ENCODE measurements around the gene DENND1A. TPM values are rescaled to one million over a fixed set of nuclear protein-coding genes. Genes with fewer than 3 reads are reported as not detected.

The DENND1A gene
- total and polyA plus RNA-seq, 4 donors: 13.4 to 30.5 (median 28.3) TPM

DNA sequence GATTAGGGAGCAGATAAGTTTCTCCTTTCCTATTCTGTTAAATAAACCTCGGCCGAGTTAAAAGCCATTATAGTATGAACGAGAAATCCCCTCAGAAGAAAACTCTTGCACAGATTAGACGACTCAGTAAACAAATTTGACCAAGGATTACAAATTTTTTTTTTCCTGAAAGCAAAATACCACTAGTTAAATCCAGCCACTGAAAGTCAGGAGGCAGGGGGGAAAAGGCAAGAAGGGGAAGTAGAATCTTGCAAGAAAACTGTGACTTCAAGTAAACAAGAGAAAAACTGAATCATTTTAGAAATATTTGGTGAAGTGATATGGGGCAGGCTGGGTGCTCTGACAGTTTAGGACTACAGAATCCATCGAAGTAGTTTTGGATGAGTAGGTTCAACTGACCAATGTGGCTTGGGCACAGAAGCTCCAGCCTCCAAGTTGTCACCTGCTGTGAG lies 251.0 kb downstream of the DENND1A start:
- H3K9me3 ChIP-seq (ENCODE audit: control insufficient read depth, insufficient read depth, low read length): no peaks in the 10 kb centered on the region
- WGBS (ENCODE audit: insufficient coverage): 91% methylated on average over 1 of the region's 5 CpGs
- peaks cover 13% of the 10 kb centered on the region for H3K4me1 ChIP-seq (ENCODE audit: control insufficient read depth, insufficient read depth, low read length)
- H3K36me3 ChIP-seq (ENCODE audit: control insufficient read depth, insufficient read depth, low read length): no peaks in the 10 kb centered on the region
- DNase-seq (ENCODE audit: low read depth in 4 of 6, low spot score in 6 of 6): no peak
- H3K27ac ChIP-seq (ENCODE audit: low read depth, low read length): no peak overlapping the region
- no peak overlapping the region for H3K4me3 ChIP-seq (ENCODE audit: low read depth, low read length)
- H3K27me3 ChIP-seq (ENCODE audit: control insufficient read depth, insufficient read depth, low read length): no peaks in the 10 kb centered on the region

DNA sequence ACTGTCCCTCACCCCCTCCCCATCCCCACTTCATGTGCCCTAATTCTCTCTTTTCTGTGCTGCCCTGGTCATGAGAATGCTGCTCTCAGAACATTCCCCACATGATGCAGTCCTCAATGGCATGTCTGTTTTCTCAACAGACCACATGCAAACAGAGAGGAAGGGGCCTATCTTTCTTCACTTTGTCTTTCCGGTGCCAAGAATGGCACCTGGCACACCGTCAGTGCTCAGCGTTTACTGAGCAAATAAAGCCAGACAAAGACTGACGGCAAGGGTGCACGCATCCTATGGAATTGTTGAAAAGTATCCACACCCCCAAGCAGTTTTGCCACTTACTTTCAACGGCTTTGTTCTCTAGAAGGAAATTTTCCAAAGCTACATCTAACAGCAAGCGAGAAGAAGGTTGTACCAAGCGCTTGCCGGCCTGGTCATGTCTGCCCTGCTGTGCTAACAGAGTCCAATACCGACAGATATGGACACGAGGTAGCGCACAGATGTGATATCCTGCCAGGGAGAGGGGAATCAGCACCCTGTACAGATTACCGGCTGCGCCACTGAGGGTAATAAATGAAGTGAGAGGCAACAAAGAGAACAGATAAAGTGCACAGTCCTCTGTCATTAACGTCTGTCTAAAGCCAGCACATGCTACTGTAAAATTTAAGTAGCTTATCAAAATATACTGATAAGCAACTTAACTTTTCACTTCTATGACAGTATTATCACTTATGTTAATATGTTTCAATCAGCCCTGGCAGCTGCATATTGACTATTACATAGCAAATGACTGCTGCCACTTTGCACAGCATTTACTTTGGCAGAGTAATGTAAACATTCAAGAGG lies 251.7 kb downstream of the DENND1A start:
- DNase-seq (ENCODE audit: low read depth in 4 of 6, low spot score in 6 of 6): peak in 2 of 6 donors; percentile 30 to 40
- WGBS (ENCODE audit: insufficient coverage): 75% methylated on average over 10 of the region's 15 CpGs
- H3K9me3 ChIP-seq (ENCODE audit: control insufficient read depth, insufficient read depth, low read length): no peaks in the 10 kb centered on the region
- no peak overlapping the region for H3K27ac ChIP-seq (ENCODE audit: low read depth, low read length)
- H3K4me3 ChIP-seq (ENCODE audit: low read depth, low read length): no peak overlapping the region
- no peaks in the 10 kb centered on the region for H3K27me3 ChIP-seq (ENCODE audit: control insufficient read depth, insufficient read depth, low read length)
- peaks cover 13% of the 10 kb centered on the region for H3K4me1 ChIP-seq (ENCODE audit: control insufficient read depth, insufficient read depth, low read length)
- no peaks in the 10 kb centered on the region for H3K36me3 ChIP-seq (ENCODE audit: control insufficient read depth, insufficient read depth, low read length)

DNA sequence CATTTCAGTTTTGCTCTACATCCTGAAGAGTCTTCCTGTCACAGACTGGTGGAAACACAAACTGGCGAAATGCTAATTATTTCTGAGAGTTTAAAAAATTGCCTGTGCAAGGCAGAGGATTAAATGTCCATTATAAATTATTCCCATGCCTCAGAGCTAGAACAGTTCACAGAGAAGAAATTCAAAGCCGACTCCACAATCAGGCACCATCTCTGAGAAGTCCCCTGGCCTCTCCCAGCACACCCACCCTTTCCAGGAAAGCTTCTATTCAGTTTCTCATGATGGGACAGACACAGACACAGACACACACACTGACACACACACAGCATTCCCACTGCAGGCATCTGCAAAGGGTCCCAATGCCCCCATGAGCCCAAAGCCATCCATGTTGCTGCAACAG lies 253.1 kb downstream of the DENND1A start:
- Histone ChIP-seq H3K27ac (ENCODE audit: low read depth, low read length) (no peak overlapping the region), H3K4me3 (ENCODE audit: low read depth, low read length) (no peak overlapping the region), H3K27me3 (ENCODE audit: control insufficient read depth, insufficient read depth, low read length) (no peaks in the 10 kb centered on the region), H3K36me3 (ENCODE audit: control insufficient read depth, insufficient read depth, low read length) (no peaks in the 10 kb centered on the region), H3K4me1 (ENCODE audit: control insufficient read depth, insufficient read depth, low read length) (peaks cover 13% of the 10 kb centered on the region), H3K9me3 (ENCODE audit: control insufficient read depth, insufficient read depth, low read length) (no peaks in the 10 kb centered on the region)
- peak in 1 of 6 donors; percentile 14 for DNase-seq (ENCODE audit: low read depth in 4 of 6, low spot score in 6 of 6)
- 64% methylated on average over 1 of the region's 2 CpGs for WGBS (ENCODE audit: insufficient coverage)

DNA sequence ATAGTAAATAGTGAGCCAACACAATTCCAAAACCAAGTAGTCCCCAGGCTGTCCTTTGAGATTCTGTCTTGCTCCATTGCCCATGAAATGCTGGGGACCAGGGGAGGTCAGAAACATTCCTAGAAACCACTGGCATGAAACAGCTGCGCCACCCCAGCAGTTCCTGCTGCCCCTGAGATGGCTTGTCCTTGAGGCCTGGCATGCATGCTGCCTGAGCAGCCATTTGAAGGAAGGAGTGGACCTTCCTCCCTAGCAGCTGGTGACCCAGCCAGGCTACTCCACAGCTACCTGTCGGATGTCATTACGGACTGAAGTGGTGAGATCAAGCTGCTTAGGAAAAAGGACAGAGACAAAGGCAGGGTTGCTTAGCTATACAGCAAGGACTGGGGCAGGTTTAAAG lies 260.6 kb downstream of the DENND1A start:
- Histone ChIP-seq H3K27me3 (ENCODE audit: control insufficient read depth, insufficient read depth, low read length) (no peaks in the 10 kb centered on the region), H3K4me1 (ENCODE audit: control insufficient read depth, insufficient read depth, low read length) (no peaks in the 10 kb centered on the region), H3K36me3 (ENCODE audit: control insufficient read depth, insufficient read depth, low read length) (no peaks in the 10 kb centered on the region), H3K9me3 (ENCODE audit: control insufficient read depth, insufficient read depth, low read length) (peaks cover 3% of the 10 kb centered on the region), H3K27ac (ENCODE audit: low read depth, low read length) (no peak overlapping the region), H3K4me3 (ENCODE audit: low read depth, low read length) (no peak overlapping the region)
- peak in 1 of 6 donors; percentile 67 for DNase-seq (ENCODE audit: low read depth in 4 of 6, low spot score in 6 of 6)
- 65% methylated on average over 3 of the region's 3 CpGs for WGBS (ENCODE audit: insufficient coverage)

DNA sequence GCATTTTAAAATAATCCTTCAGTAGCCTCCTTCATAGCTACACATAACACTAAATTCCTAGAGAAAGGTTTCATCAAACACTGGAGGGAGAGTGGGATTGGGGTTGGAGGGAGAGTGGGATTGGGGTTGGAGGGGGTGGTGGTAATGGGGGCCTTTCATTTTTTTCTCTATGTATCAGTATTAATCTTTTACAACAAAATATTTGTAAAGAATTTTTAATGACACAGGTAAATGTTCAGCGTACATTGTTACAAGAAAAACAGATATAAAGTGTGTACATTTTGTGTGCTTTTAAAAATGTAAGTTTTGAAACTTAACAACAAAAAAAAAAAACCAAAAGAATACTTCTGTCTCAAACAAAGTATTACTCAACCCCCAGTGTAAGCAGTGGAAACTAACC lies 266.4 kb downstream of the DENND1A start:
- Histone ChIP-seq H3K9me3 (ENCODE audit: control insufficient read depth, insufficient read depth, low read length) (peaks cover 8% of the 10 kb centered on the region), H3K27me3 (ENCODE audit: control insufficient read depth, insufficient read depth, low read length) (no peaks in the 10 kb centered on the region), H3K4me3 (ENCODE audit: low read depth, low read length) (no peak overlapping the region), H3K4me1 (ENCODE audit: control insufficient read depth, insufficient read depth, low read length) (no peaks in the 10 kb centered on the region), H3K36me3 (ENCODE audit: control insufficient read depth, insufficient read depth, low read length) (no peaks in the 10 kb centered on the region), H3K27ac (ENCODE audit: low read depth, low read length) (no peak overlapping the region)
- no peak for DNase-seq (ENCODE audit: low read depth in 4 of 6, low spot score in 6 of 6)
- WGBS (ENCODE audit: insufficient coverage): no CpG with 5 or more reads among the region's 1 CpG

DNA sequence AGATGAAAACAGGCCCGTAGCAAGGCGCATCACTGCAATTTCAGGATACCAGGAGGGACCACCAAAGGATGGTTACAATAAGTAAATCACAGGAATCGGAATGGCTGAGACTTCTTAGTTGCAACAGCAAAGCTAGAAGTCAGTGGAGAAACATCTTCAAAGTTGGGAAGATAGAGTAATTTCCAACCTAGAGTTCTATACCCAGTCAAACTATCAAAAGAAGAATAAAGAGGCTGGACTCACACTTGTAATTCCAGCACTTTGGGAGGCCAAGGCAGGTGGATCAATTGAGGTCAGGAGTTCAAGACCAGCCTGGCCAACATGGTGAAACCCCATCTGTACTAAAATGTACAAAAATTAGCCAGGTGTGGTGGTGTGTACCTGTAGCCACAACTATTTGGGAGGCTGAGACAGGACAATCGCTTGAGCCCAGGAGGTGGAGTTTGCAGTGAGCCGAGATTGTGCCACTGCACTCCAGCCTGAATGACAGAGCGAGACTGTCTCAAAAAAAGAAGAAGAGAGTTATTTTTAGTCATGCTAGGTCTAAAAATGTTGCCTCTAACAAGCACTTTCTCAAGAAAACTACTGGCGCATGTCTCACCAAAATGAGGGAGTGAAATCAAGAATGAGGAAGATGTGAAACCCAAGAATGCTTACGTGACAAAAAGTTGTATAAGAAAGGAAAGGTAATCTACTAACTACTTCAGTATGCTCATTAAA lies 267.7 kb downstream of the DENND1A start:
- Histone ChIP-seq H3K4me3 (ENCODE audit: low read depth, low read length) (no peak overlapping the region), H3K36me3 (ENCODE audit: control insufficient read depth, insufficient read depth, low read length) (no peaks in the 10 kb centered on the region), H3K27ac (ENCODE audit: low read depth, low read length) (no peak overlapping the region), H3K4me1 (ENCODE audit: control insufficient read depth, insufficient read depth, low read length) (no peaks in the 10 kb centered on the region), H3K9me3 (ENCODE audit: control insufficient read depth, insufficient read depth, low read length) (peaks cover 8% of the 10 kb centered on the region), H3K27me3 (ENCODE audit: control insufficient read depth, insufficient read depth, low read length) (no peaks in the 10 kb centered on the region)
- 100% methylated on average over 3 of the region's 8 CpGs for whole genome bisulfite sequencing (ENCODE audit: insufficient coverage)
- DNase-seq (ENCODE audit: low read depth in 4 of 6, low spot score in 6 of 6): no peak

DNA sequence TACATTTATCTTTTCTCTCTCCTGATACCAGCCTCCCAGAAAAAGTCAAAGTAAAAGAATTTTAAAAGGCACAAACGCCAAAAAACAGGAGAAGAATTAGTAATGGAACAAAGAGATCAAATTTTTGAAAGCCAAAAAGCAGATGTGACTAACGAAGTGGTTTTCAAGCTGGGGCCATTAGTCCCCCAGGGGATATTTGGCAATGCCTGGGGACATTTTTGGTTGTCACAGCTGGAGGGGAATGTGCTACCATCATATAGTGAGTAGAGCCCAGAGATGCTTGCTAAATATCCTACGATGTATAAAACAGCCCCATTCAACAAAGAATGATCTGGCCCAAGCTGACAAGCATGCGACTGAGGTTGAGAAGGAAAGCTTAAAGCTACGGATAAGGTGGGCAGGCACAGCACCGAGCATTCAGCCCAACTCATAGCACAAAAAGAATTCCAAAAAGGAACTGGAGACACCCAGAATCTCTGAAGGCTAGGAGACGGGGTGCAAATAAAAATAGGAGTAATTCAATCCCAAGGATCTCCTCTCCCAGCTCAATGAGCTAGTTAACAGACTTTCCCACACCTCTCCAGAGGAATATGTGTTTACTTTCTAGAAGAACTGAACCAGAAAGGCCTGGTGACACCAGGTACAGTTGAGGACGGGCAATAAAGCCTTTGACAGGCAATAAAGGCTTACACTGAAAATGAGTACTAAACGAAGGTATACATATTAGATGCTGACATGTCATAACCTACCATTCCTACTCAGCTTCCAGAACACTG lies 269.0 kb downstream of the DENND1A start:
- Histone ChIP-seq H3K27me3 (ENCODE audit: control insufficient read depth, insufficient read depth, low read length) (no peaks in the 10 kb centered on the region), H3K4me1 (ENCODE audit: control insufficient read depth, insufficient read depth, low read length) (no peaks in the 10 kb centered on the region), H3K4me3 (ENCODE audit: low read depth, low read length) (no peak overlapping the region), H3K9me3 (ENCODE audit: control insufficient read depth, insufficient read depth, low read length) (peaks cover 8% of the 10 kb centered on the region), H3K36me3 (ENCODE audit: control insufficient read depth, insufficient read depth, low read length) (no peaks in the 10 kb centered on the region), H3K27ac (ENCODE audit: low read depth, low read length) (no peak overlapping the region)
- DNase-seq (ENCODE audit: low read depth in 4 of 6, low spot score in 6 of 6): no peak
- WGBS (ENCODE audit: insufficient coverage): 56% methylated on average over 5 of the region's 9 CpGs

DNA sequence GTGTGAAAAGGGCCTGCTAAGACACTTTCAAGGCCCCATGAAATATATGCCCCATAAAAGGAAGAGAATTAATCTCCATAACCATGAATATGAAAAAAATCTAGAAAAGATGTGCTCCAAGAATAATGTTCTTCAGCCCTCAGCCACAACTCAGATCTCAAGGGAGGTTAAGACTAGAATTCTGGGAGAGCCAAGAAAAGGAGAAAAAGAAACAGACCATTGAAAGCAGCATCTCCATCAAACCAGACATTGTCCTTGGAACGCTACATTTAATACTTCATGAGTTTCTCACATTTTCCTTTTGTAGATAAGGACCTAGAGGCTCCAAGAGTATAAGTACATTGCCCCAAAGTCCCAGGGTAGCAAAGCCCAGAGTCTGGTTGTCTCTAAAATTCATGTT lies 270.6 kb downstream of the DENND1A start:
- WGBS (ENCODE audit: insufficient coverage): 67% methylated on average over 1 of the region's 1 CpG
- Histone ChIP-seq H3K36me3 (ENCODE audit: control insufficient read depth, insufficient read depth, low read length) (no peaks in the 10 kb centered on the region), H3K27me3 (ENCODE audit: control insufficient read depth, insufficient read depth, low read length) (no peaks in the 10 kb centered on the region), H3K4me1 (ENCODE audit: control insufficient read depth, insufficient read depth, low read length) (no peaks in the 10 kb centered on the region), H3K27ac (ENCODE audit: low read depth, low read length) (no peak overlapping the region), H3K4me3 (ENCODE audit: low read depth, low read length) (no peak overlapping the region), H3K9me3 (ENCODE audit: control insufficient read depth, insufficient read depth, low read length) (peaks cover 5% of the 10 kb centered on the region)
- DNase-seq (ENCODE audit: low read depth in 4 of 6, low spot score in 6 of 6): no peak

DNA sequence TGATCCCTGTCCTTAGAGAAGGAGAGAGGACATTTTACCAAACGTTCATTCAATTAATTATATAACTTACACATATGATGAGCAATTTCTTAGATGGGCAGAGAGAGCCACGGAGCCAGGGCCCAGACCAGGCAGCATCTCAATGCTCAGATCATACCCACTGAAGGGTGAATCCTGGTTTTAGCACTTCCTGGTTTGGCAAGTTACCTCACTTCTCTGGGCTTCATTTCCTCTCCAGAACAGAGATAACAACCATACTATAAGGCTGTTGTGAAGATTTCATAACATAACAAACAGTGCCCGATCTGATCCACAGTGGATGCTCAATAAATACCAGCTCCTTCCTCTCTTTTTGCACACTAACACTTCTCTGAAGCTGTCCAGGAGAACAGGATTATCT lies 271.1 kb downstream of the DENND1A start:
- WGBS (ENCODE audit: insufficient coverage): 83% methylated on average over 1 of the region's 3 CpGs
- Histone ChIP-seq H3K27me3 (ENCODE audit: control insufficient read depth, insufficient read depth, low read length) (no peaks in the 10 kb centered on the region), H3K36me3 (ENCODE audit: control insufficient read depth, insufficient read depth, low read length) (no peaks in the 10 kb centered on the region)

More for the DNA sequence above, 271.1 kb downstream of the DENND1A start:
- no peak for DNase-seq (ENCODE audit: low read depth in 4 of 6, low spot score in 6 of 6)
- Histone ChIP-seq H3K27ac (ENCODE audit: low read depth, low read length) (no peak overlapping the region), H3K9me3 (ENCODE audit: control insufficient read depth, insufficient read depth, low read length) (peaks cover 5% of the 10 kb centered on the region), H3K4me3 (ENCODE audit: low read depth, low read length) (no peak overlapping the region), H3K4me1 (ENCODE audit: control insufficient read depth, insufficient read depth, low read length) (no peaks in the 10 kb centered on the region)

Measured in spinal cord (tissue), 10 donors.